ENCODE measurements around the gene OR4D9. TPM values are rescaled to one million over a fixed set of nuclear protein-coding genes. Genes with fewer than 3 reads are reported as not detected.

Gene OR4D9
- total RNA-seq, 1 donor from 2014 or later, result not detected

DNA sequence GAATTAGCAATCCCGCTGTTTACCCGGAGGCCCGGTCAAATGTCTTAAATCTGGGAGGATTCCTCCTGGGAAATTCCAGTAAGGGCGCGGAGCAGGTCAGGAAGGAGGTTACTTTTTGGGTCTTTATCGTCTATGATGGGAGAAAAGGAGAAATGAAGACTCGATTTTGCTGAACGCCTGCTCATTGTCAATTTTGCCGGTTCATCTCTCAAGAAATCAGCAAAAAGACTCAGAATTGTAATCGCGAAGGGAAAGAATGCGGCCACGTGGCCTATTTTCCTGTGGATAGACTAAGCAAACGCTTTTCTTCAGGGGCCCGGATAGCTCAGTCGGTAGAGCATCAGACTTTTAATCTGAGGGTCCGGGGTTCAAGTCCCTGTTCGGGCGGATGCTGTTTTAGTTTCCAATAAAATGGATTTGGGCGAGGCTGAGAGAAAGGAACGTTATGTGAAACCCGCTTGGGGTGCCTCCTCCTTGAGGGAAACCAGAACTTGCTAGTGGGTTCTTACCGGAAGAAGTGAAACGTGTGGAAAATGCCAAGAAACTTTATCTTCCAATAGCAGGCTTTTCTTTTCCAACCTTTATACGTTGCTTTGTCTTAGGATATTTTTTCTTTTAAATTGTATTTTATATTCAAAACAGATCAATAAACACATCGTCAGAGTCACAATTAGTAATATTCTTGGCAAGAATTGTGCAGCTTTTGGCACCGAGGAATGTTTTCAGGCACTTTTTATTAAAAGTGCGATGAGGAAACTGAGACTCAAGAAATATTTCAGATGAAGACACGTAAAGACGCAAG is 45.0 kb downstream of the OR4D9 start:
- Mint-ChIP-seq H3K27me3 (peaks cover 17% of the 10 kb centered on the region), H3K4me1 (peaks cover 41% of the 10 kb centered on the region), H3K27ac (peak overlapping the region; percentile 88), H3K4me3 (peak overlapping the region; percentile 83), H3K9me3 (no peaks in the 10 kb centered on the region), H3K36me3 (ENCODE audit: low read depth) (peaks cover 2% of the 10 kb centered on the region)
- intact Hi-C loops (cut with micrococcal nuclease), result loop anchor here (2.0 to 10.0 kb wide), 4 partner anchors 60 to 449 kb away; partner anchors contain the start of genes FAM111A, FAM111B and STX3
- DNase-seq, result peak; percentile 88

DNA sequence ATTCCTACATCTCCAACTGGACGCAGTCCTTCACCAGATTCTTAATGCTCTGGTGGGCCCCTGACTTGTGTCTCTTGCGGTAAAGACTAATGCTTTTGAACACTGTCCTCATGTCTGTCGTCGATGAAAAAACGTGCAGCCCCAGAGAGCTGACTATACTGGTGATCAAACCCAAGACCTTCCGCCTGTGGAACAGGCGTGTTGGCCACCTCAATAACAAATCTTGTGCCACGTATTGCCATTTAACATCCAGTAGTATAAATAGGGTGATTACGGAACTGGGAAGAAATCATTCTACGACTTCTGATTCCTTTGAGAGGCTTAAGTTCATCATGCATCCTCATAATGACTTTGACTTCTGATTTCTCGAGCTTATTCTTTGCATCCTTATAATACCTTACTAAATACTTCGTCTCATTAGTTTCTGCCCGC is 45.6 kb downstream of the OR4D9 start:
- Mint-ChIP-seq H3K9me3 (no peaks in the 10 kb centered on the region), H3K4me3 (peak overlapping the region; percentile 83), H3K27me3 (peaks cover 17% of the 10 kb centered on the region), H3K36me3 (ENCODE audit: low read depth) (peaks cover 2% of the 10 kb centered on the region), H3K4me1 (peaks cover 40% of the 10 kb centered on the region), H3K27ac (peak overlapping the region; percentile 88)
- DNase-seq, result peak; percentile 71
- intact Hi-C loops (cut with micrococcal nuclease), result loop anchor here (1.0 to 10.0 kb wide), 5 partner anchors 9 to 450 kb away; partner anchors contain the start of genes FAM111A, FAM111B and STX3

DNA sequence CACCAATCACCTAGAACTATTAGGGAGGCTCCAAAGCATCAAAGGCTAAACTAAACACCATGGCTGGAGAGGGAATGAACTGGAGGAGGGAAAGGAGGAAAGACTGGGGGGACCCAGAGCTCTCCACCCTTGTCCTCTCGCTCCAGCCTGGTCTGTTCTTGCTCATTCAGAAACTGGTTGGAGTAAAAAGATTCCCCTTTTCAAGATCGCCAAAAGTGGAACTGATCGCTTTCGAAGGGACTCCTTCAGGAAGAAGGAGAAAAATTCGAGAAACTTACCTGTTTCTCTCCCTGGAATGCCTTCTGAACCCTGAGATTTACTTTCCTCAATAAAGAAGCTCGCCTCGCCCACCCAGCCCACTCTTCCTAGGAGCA is 46.9 kb downstream of the OR4D9 start:
- peaks cover 14% of the 10 kb centered on the region for H3K27me3 Mint-ChIP-seq
- H3K9me3 Mint-ChIP-seq, result no peaks in the 10 kb centered on the region
- H3K36me3 Mint-ChIP-seq (ENCODE audit: low read depth), result peaks cover 2% of the 10 kb centered on the region
- peak overlapping the region; percentile 83 for H3K4me3 Mint-ChIP-seq
- H3K27ac Mint-ChIP-seq, result no peak overlapping the region
- no peak for DNase-seq
- peaks cover 45% of the 10 kb centered on the region for H3K4me1 Mint-ChIP-seq
- intact Hi-C loops (cut with micrococcal nuclease), result loop anchor here (5.0 to 10.0 kb wide), 3 partner anchors 199 to 451 kb away; partner anchors contain the start of genes FAM111A, FAM111B and STX3

DNA sequence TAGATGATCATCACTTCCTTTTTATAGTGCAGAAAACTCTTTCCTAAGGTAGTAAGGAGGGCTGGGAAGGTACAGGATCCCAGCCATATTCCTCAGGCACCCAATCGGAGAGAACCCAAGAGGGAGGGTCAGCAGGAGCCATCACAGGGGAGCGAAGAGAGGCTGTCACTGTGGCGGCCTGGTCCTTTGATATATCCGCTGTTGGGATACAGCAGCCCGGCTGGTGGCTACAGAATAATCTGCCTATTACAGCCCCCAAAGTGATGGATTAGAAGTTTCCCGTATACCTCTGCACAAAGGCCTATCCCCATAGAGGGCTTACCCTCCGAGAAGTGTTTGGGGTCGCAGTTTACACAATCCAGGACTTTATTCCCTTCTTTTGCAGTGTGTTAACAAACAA is 48.5 kb downstream of the OR4D9 start:
- Mint-ChIP-seq H3K4me1 (peaks cover 46% of the 10 kb centered on the region), H3K4me3 (peak overlapping the region; percentile 89), H3K27ac (peak overlapping the region; percentile 96), H3K9me3 (no peaks in the 10 kb centered on the region), H3K27me3 (peaks cover 11% of the 10 kb centered on the region), H3K36me3 (ENCODE audit: low read depth) (peaks cover 2% of the 10 kb centered on the region)
- intact Hi-C loops (cut with micrococcal nuclease), result loop anchor here (1.0 to 10.0 kb wide), 4 partner anchors 10 to 453 kb away; partner anchors contain the start of genes FAM111A, FAM111B and STX3
- DNase-seq, result no peak

DNA sequence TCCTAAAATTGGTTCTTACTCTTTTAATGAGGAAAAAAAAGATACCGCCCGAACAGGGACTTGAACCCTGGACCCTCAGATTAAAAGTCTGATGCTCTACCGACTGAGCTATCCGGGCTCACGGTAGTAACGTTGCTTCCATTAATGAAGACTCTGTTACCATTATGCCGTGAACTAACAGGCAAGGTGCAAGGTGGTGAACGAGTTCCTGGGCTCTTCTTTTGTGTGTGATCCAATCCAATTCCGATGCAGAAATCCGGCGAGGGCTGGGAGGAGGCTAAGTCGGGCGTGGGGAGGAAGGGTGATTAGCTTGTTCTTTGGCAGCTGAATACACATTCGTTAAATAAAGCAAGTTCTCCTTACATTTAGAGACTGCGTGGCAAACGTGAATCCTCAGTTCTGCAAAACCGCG is 49.0 kb downstream of the OR4D9 start:
- Mint-ChIP-seq H3K36me3 (ENCODE audit: low read depth) (peaks cover 2% of the 10 kb centered on the region), H3K27ac (peak overlapping the region; percentile 96), H3K4me3 (peak overlapping the region; percentile 89), H3K9me3 (no peaks in the 10 kb centered on the region), H3K27me3 (peaks cover 10% of the 10 kb centered on the region), H3K4me1 (peaks cover 46% of the 10 kb centered on the region)
- peak; percentile 94 for DNase-seq
- intact Hi-C loops (cut with micrococcal nuclease), result loop anchor here (1.0 kb wide), 1 partner anchor 10 kb away; no protein-coding TSS in a partner anchor

DNA sequence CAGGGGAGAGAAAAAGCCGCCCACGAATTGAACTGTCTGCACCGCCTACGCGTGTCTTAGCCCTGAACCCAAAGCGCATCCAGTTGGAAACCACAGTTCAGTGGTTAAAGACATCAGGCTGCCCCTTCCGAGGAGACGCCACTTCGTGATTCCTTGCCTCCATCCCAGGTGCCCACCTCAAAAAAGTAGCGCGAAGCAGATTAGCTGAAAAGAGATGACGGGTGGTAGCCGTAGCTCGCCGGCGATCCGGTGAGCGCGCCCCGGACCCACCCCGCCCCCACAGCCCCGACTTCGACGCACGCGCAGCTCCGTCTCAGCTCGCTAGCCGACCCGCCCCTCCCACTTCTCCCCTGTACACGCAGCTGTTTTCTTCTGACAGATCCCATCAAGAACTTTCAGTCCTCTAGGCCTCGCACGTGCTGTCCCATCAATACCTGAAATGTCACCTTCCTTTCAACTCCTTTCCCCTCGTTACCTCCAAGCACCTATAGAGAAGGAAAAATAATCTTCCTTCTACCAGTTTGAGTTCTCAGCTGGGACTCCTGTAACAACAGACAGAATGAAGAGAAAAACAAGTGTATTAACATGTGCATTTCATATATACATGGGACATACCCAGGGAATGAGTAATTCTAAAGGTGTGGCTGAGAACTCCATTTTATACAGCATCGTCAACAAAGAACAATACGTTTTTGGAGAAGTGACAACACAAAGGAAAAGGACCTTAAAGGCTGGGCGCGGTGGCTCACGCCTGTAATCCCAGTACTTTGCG is 49.5 kb downstream of the OR4D9 start:
- peak overlapping the region; percentile 96 for H3K27ac Mint-ChIP-seq
- H3K9me3 Mint-ChIP-seq, result no peaks in the 10 kb centered on the region
- H3K36me3 Mint-ChIP-seq (ENCODE audit: low read depth), result peaks cover 2% of the 10 kb centered on the region
- peak; percentile 90 for DNase-seq
- peaks cover 6% of the 10 kb centered on the region for H3K27me3 Mint-ChIP-seq
- H3K4me3 Mint-ChIP-seq, result peak overlapping the region; percentile 89
- intact Hi-C loops (cut with micrococcal nuclease), result loop anchor here (1.0 kb wide), 1 partner anchor 11 kb away; no protein-coding TSS in a partner anchor
- H3K4me1 Mint-ChIP-seq, result peaks cover 46% of the 10 kb centered on the region

DNA sequence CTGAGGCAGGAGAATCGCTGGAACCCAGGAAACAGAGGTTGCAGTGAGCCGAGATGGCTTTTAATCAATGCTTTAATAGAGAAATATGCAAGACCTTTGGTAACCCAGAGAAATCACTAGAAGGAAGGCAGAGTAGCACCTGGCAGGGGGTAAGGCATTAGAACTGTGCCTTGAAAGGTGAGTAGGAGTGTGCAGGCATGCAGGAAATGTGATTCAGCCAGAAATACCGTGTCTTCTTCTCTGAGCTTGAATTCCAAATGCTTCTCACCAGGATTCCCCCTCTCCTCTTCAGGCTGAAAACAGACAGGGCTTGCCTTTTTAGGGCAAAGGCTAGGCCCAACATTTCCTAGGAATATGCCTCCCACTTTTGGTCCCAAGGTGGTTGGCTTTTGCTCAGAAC is 51.0 kb downstream of the OR4D9 start:
- no peak overlapping the region for H3K4me3 Mint-ChIP-seq
- peaks cover 2% of the 10 kb centered on the region for H3K36me3 Mint-ChIP-seq (ENCODE audit: low read depth)
- H3K9me3 Mint-ChIP-seq, result no peaks in the 10 kb centered on the region
- intact Hi-C loops (cut with micrococcal nuclease), result no loop called here
- H3K27me3 Mint-ChIP-seq, result peaks cover 3% of the 10 kb centered on the region
- DNase-seq, result no peak
- peak overlapping the region; percentile 1 for H3K27ac Mint-ChIP-seq
- peaks cover 36% of the 10 kb centered on the region for H3K4me1 Mint-ChIP-seq

Other genes with a start within 250 kb of the OR4D9 start
- gene OR5AN1, start 152.6 kb upstream of the OR4D9 start, total RNA-seq, result not detected in 2 replicates
- not detected in 2 replicates for gene OR5A2, start 85.1 kb upstream of the OR4D9 start, total RNA-seq
- gene OR5A1, start 75.1 kb upstream of the OR4D9 start, total RNA-seq, result not detected in 2 replicates
- not detected in 2 replicates for gene OR4D6, start 54.6 kb upstream of the OR4D9 start, total RNA-seq
- not detected in 2 replicates for gene OR4D10, start 38.2 kb upstream of the OR4D9 start, total RNA-seq
- not detected in 2 replicates for gene OR4D11, start 8.0 kb upstream of the OR4D9 start, total RNA-seq
- 39.7 and 40.1 TPM in 2 replicates for gene OSBP, start 104.2 kb downstream of the OR4D9 start, total RNA-seq
- gene PATL1, start 157.5 kb downstream of the OR4D9 start, total RNA-seq, result 72.4 and 76.1 TPM in 2 replicates
- gene OR10V1, start 202.3 kb downstream of the OR4D9 start, total RNA-seq, result not detected in 2 replicates
- gene STX3, start 243.8 kb downstream of the OR4D9 start, total RNA-seq, result 19.2 and 20.1 TPM in 2 replicates

Data from activated CD4-positive, alpha-beta T cell treated with anti-CD3 and anti-CD28 coated beads, Interleukin-2, amount 10 ng/mL, durations not matched to agents 24 days and 14 days (primary cell).